Stimulated activated memory B cell treated with anti-CD40 and anti-IgM and Interleukin-4, amounts not matched to agents 10 μg/mL and 1 μg/mL and 100 μg/mL, for 72 hours (primary cell): ENCODE data around the gene ATP6V1B1.

Experiments
- ATAC-seq: fragments of 150-1000 bp; cut with Tn5 transposase; 2 replicates; pipeline ENCODE4 v1.10.0; 2021
- H3K27ac Mint-ChIP-seq: one replicate; pipeline ENCODE4 v1.8.0; 2022; ENCODE audit warnings: mild to moderate bottlenecking, mixed read lengths
- H3K27me3 Mint-ChIP-seq: one replicate; pipeline ENCODE4 v1.8.0; 2022; ENCODE audit warnings: mixed read lengths
- H3K36me3 Mint-ChIP-seq: one replicate; pipeline ENCODE4 v1.8.0; 2022; ENCODE audit warnings: mixed read lengths
- H3K4me1 Mint-ChIP-seq: one replicate; pipeline ENCODE4 v1.8.0; 2022; ENCODE audit warnings: mixed read lengths
- H3K4me3 Mint-ChIP-seq: one replicate; pipeline ENCODE4 v1.8.0; 2022; ENCODE audit warnings: mild to moderate bottlenecking, moderate library complexity, mixed read lengths
- H3K9me3 Mint-ChIP-seq: one replicate; pipeline ENCODE4 v1.8.0; 2022; ENCODE audit warnings: mixed read lengths

ATP6V1B1 gene

DNA sequence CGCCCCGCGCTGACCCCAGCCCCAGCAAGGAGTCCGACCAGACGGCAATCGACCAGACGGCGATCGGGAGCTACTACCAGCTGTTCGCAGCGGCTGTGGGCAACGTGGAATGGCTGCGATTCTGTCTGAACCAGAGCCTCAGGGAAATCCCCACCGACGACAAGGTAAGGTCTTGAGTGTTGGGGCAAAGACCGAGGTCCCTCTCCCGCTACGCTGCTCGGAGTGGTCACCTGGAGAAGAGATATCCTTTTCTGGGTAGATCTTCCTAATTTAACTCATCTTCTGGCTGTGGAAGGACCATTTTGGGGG lies 43.4 kb downstream of the ATP6V1B1 start:
- Mint-ChIP-seq H3K27me3 (no peaks in the 10 kb centered on the region), H3K27ac (no peak overlapping the region), H3K9me3 (no peaks in the 10 kb centered on the region), H3K4me1 (peaks cover 19% of the 10 kb centered on the region), H3K36me3 (peaks cover 6% of the 10 kb centered on the region), H3K4me3 (peak overlapping the region; percentile 3)
- no peak for ATAC-seq

DNA sequence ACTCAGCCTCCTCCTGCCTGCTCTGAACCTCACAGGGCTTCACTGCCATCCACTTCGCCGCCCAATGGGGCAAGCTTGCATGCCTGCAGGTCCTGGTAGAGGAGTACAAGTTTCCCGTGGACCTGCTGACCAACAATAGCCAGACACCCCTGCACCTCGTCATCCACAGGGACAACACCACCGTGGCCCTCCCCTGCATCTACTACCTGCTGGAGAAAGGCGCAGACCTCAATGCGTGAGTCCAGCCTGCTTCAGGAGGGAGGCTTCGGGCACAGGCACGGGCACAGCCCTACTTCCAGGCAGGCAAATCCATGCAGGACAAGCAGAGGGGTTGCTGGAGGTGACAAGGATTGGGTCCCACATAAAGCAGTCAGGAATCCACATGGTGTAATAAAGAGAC lies 43.9 kb downstream of the ATP6V1B1 start:
- peaks cover 6% of the 10 kb centered on the region for H3K36me3 Mint-ChIP-seq
- no peaks in the 10 kb centered on the region for H3K27me3 Mint-ChIP-seq
- peaks cover 23% of the 10 kb centered on the region for H3K4me1 Mint-ChIP-seq
- no peak overlapping the region for H3K4me3 Mint-ChIP-seq
- H3K27ac Mint-ChIP-seq: no peak overlapping the region
- ATAC-seq: no peak
- H3K9me3 Mint-ChIP-seq: no peaks in the 10 kb centered on the region

DNA sequence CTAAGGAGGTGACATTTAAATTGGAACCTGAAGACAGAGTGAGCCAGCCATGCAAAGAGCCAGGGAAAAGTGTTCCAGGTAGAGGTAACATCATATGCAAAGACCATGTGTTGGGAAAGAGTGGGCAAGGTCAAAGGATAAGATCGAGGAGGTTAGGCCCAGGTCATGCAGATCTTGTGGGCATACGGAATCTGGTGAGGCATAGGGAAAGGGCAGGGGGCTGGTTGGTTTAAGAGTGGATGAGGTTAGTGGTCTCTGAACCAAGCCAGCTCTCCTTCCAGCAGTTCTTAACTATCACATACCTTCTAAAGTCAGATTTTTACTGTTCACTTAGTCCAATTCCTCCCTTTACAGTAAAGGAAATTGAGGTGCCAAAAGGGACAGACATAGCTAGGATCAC lies 45.7 kb downstream of the ATP6V1B1 start:
- Mint-ChIP-seq H3K27ac (no peak overlapping the region), H3K4me3 (no peak overlapping the region), H3K9me3 (no peaks in the 10 kb centered on the region), H3K4me1 (peaks cover 39% of the 10 kb centered on the region), H3K27me3 (no peaks in the 10 kb centered on the region), H3K36me3 (peaks cover 13% of the 10 kb centered on the region)
- no peak for ATAC-seq

DNA sequence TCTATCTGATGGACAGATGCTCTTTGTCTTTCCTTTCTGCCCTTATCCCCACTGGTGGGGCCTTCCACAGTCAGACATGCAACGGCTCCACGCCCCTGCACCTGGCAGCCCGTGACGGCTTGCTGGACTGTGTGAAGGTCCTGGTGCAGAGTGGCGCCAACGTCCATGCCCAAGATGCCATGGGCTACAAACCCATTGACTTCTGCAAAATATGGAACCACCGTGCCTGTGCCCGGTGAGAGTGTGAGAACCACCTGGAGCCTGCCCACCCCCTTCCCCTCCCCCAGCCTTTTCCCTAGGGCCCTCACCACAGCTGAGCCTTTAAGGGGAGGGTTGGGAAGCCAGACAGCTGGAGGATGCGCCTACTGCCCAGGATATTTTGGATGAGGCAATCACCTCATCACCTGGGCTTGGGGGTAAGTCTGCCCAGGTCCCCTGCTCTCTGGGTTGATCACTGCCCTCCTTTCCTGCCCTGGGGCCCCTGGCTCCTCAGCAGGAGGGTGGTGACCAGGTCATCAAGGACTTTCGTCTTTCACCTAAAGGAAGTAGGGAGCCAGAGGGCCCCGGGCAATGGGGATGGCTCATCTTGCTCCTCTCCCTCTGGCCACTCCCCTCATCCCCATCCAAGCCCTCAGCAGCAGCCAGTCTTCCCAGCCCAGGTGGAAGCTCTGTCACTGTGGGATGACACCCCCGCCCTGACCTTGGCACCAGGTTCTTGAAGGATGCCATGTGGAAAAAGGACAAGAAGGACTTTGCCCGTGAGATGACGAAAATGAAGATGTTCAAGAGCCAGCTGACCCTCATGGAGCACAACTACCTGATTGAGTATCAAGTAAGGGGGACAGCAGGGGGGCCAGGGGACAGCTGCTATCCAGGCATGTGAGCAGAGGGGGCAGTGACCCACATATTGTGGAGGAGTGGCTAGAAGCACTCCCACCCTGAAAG lies 46.4 kb downstream of the ATP6V1B1 start:
- no peaks in the 10 kb centered on the region for H3K9me3 Mint-ChIP-seq
- no peak for ATAC-seq

DNA sequence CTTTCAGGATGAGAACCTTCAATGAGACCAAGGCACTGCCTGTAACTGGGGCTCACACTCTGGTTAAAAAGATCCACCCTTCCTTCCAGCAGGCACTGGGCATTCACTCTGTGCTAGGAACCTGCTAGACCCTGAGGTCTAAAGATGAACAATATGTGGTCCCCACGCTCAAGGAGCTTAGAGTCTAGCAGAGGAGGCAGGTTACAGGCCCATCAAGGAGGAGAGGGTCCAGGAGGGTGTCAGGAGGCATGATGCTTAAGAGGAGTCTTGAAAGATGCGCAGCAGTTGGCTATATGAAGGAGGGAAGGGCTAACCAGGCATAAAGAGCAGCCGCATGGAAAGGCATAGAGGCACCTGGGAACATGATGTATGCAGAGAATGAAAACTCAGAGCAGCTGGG lies 47.3 kb downstream of the ATP6V1B1 start:
- Mint-ChIP-seq H3K27ac (no peak overlapping the region), H3K4me3 (no peak overlapping the region), H3K9me3 (no peaks in the 10 kb centered on the region), H3K36me3 (peaks cover 25% of the 10 kb centered on the region), H3K4me1 (peaks cover 26% of the 10 kb centered on the region), H3K27me3 (no peaks in the 10 kb centered on the region)
- ATAC-seq: no peak

More for the DNA sequence above, 46.4 kb downstream of the ATP6V1B1 start:
- Mint-ChIP-seq H3K4me3 (no peak overlapping the region), H3K27ac (no peak overlapping the region), H3K36me3 (peaks cover 20% of the 10 kb centered on the region), H3K27me3 (no peaks in the 10 kb centered on the region), H3K4me1 (peaks cover 34% of the 10 kb centered on the region)

DNA sequence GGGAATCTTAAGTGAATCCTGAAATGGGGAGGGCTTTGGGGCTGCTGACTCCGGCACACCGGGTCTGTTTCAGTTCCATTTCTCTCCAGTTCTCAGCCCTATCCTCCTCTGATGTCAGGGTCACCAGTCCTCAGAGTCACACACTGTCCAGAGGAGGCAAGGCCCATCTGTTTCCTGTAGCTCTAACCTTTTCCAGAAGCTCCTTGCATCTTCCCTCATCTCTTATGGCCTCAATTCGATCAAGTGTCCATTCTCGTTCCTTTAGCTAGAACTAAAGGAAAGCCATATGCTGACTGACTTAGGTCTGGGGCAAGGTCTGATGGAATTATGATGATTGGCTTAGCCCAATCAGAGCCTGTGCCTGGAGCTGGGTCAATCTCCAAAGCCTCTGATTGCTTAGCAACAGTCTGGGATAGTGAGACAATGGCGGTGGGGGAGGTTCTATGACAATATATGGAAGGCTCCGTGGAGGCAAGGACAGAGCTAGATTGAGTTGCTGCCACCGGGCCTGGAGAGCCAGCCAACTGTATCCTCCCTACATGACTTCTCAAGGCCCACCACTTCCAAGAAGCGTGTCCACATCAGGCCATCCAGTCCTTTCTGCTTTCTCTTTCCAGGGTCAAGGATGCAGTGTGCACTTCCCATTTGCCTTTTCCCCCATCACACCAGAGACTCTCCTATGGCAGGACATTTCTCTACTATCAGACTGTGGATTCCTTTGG lies 48.0 kb downstream of the ATP6V1B1 start:
- H3K4me3 Mint-ChIP-seq: no peak overlapping the region
- peaks cover 21% of the 10 kb centered on the region for H3K4me1 Mint-ChIP-seq
- H3K36me3 Mint-ChIP-seq: peaks cover 30% of the 10 kb centered on the region
- H3K9me3 Mint-ChIP-seq: no peaks in the 10 kb centered on the region
- H3K27ac Mint-ChIP-seq: no peak overlapping the region
- ATAC-seq: no peak
- H3K27me3 Mint-ChIP-seq: no peaks in the 10 kb centered on the region

DNA sequence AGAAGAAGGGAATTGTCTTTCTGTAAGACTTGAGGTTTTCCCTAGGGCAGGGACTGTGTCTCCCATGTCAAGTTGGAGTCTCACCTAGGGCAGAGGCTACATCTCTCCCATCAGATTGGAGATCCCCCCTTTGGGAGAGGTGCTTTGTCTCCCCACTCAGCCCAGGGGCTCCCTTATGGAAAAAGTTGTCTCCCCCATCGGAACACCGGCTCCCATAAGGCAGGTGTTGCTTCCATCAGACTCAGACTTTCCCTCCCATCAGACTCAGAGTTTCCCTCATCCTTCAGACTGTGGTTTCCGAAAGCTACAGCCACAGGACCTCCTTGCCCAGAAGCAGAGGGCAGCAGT lies 48.5 kb downstream of the ATP6V1B1 start:
- Mint-ChIP-seq H3K9me3 (no peaks in the 10 kb centered on the region), H3K4me3 (no peak overlapping the region), H3K4me1 (peaks cover 21% of the 10 kb centered on the region), H3K27ac (peak overlapping the region; percentile 43), H3K36me3 (peaks cover 34% of the 10 kb centered on the region), H3K27me3 (no peaks in the 10 kb centered on the region)
- ATAC-seq: no peak

DNA sequence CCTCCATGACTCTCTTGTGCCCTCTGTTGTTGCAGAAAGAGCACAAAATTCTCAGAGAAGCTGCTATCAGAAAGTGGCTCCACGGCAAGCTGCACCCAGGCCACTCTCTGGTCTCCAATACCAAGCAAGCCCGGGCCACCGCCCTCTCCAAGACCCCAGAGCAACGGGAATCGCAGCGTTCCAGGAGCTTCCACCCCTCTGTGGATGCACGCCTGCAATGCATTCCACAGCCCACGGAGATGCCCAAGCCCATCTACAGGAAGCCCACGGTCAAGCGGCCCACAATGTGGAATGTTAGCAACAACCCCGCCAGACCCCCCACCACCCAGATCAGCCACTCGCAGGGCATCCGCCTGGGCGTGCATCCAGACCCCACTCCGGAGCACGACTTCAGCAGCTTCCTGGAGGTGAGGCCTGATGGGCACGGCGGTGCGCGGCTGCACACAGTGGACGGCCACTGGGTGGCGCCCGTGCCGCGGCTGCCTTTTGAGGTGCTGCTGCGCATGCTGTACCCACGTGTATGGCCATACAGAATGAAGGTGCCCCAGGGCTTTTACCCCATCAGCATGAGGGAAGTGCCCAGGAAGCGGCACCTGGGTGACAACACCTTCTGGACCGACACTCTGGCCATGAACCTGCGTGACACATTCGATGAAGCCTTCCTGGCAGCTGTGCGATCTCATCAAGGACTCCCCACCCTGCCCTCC lies 49.0 kb downstream of the ATP6V1B1 start:
- Mint-ChIP-seq H3K36me3 (peaks cover 34% of the 10 kb centered on the region), H3K4me3 (no peak overlapping the region), H3K27me3 (no peaks in the 10 kb centered on the region), H3K27ac (peak overlapping the region; percentile 43), H3K4me1 (peaks cover 21% of the 10 kb centered on the region), H3K9me3 (no peaks in the 10 kb centered on the region)
- ATAC-seq: peak; percentile 91

DNA sequence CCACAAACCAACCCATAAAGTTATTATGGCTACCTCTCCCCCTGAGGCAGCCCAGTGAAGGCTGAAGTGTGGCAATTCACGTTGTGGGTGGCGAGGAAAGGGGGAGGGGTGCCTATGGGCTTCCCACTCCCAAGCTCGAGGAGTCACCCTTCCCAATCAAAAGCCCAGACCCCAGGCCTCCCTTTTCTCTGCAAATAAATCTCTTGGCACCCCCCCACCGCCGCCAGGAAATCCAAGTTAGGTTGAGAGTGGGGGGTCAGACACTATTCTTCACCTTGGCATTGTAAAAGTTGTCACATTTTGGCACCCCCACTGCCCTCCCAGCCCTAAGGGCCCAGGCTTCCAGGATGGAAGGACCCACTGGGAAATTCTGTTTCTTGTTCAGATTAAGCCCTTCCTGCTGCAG lies 49.6 kb downstream of the ATP6V1B1 start:
- Mint-ChIP-seq H3K27me3 (no peaks in the 10 kb centered on the region), H3K4me3 (no peak overlapping the region), H3K36me3 (peaks cover 35% of the 10 kb centered on the region), H3K27ac (no peak overlapping the region), H3K4me1 (peaks cover 21% of the 10 kb centered on the region), H3K9me3 (no peaks in the 10 kb centered on the region)
- no peak for ATAC-seq

DNA sequence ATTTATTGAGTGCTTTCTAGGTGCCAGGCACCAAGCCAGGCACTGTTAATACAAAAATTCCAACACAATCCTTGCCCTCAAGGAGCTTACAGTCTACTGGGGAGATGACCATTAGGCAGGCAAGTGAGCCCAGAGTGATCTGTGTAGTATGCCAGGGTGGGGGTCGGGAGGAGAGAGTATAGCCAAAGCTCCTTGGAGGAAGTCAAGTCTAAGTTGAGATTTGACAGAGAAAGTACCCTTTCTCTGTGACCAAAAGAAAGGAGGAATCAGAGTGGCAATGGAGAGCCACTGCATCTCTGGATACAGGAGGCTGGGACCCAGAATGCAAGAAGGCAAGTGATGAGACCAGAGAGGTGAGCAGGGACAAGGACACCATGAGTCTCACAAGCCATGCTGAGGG lies 50.3 kb downstream of the ATP6V1B1 start:
- Mint-ChIP-seq H3K27me3 (no peaks in the 10 kb centered on the region), H3K9me3 (no peaks in the 10 kb centered on the region), H3K27ac (peak overlapping the region; percentile 30), H3K4me1 (peaks cover 21% of the 10 kb centered on the region), H3K36me3 (peaks cover 40% of the 10 kb centered on the region), H3K4me3 (no peak overlapping the region)
- ATAC-seq: no peak

DNA sequence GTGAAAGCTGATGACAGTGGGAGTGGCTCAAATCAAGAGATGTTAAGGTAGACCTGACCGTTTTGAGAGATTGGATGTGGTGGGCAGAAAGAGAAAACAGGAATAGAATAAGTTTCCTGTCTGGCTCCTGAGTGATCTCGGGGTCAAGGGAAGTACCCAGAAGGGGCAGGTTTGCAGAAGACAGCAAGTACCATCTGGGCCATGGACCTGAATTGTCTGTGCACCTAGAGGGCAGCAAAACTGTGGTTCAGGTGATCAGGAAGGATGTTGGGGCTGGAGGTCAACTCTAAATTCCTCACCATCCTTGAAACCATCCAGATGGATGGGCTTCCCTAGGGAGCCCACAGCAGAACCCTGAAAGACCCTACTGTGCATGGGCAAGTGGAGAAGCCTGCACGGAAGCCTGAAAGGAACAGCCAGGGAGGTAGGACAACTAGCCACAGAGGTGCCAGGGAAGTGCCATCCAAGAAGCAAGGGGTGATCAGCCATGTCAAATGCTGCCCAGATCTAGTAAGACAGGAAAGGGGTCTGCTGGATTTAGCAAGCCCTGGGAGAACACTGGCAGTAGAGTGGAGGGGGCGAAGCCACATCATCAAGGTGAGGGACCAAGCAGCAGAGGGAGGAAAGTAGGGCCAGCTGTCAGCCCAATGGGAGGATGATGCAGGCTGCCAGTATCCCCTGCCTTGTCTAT lies 50.9 kb downstream of the ATP6V1B1 start:
- no peak for ATAC-seq
- H3K4me1 Mint-ChIP-seq: peaks cover 28% of the 10 kb centered on the region
- no peaks in the 10 kb centered on the region for H3K9me3 Mint-ChIP-seq
- H3K27ac Mint-ChIP-seq: peak overlapping the region; percentile 30
- H3K36me3 Mint-ChIP-seq: peaks cover 46% of the 10 kb centered on the region
- H3K27me3 Mint-ChIP-seq: no peaks in the 10 kb centered on the region
- no peak overlapping the region for H3K4me3 Mint-ChIP-seq

DNA sequence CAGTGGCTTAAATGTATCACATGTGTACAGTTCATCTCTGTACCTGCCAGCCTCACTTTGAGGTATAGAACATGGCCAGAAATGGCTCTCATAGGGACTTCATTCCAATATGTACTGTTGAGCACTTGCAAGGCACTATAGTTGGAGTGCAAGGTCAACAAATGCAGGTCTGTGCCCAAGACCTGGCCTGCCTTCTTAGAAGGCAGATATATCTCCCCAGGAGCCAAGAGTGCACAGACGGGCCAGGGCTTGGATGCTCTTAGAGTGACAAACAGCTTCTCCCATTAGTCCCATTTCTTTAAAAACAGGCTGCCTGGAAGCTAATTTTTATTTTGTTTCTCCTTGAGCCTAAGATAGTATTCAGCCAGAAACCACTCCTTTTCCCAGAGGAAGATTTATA lies 51.7 kb downstream of the ATP6V1B1 start:
- H3K4me1 Mint-ChIP-seq: peaks cover 31% of the 10 kb centered on the region
- peaks cover 48% of the 10 kb centered on the region for H3K36me3 Mint-ChIP-seq
- no peaks in the 10 kb centered on the region for H3K27me3 Mint-ChIP-seq
- no peak for ATAC-seq
- H3K9me3 Mint-ChIP-seq: no peaks in the 10 kb centered on the region
- no peak overlapping the region for H3K4me3 Mint-ChIP-seq
- no peak overlapping the region for H3K27ac Mint-ChIP-seq

DNA sequence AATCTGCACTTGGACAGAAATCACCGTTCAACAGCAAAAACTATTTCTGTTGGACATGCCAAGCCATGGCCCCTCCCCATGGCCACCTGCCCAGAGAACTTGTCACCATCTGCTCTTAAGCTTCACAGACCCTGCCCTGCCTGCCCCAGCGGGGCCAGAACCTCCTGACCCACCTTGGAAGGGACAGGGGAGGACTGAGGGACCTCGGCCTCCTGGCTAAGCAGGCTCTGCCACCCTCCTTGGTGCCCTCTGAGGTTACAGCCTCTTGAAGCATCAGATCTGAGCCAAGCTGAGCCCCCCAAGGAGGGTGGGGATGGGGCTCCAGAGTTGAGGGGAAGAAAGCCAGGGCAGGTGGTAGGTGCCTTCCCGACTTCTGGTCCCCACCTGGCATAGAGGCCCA lies 52.5 kb downstream of the ATP6V1B1 start:
- Mint-ChIP-seq H3K27ac (no peak overlapping the region), H3K27me3 (no peaks in the 10 kb centered on the region), H3K4me3 (no peak overlapping the region), H3K36me3 (peaks cover 44% of the 10 kb centered on the region), H3K4me1 (peaks cover 36% of the 10 kb centered on the region), H3K9me3 (no peaks in the 10 kb centered on the region)
- no peak for ATAC-seq

DNA sequence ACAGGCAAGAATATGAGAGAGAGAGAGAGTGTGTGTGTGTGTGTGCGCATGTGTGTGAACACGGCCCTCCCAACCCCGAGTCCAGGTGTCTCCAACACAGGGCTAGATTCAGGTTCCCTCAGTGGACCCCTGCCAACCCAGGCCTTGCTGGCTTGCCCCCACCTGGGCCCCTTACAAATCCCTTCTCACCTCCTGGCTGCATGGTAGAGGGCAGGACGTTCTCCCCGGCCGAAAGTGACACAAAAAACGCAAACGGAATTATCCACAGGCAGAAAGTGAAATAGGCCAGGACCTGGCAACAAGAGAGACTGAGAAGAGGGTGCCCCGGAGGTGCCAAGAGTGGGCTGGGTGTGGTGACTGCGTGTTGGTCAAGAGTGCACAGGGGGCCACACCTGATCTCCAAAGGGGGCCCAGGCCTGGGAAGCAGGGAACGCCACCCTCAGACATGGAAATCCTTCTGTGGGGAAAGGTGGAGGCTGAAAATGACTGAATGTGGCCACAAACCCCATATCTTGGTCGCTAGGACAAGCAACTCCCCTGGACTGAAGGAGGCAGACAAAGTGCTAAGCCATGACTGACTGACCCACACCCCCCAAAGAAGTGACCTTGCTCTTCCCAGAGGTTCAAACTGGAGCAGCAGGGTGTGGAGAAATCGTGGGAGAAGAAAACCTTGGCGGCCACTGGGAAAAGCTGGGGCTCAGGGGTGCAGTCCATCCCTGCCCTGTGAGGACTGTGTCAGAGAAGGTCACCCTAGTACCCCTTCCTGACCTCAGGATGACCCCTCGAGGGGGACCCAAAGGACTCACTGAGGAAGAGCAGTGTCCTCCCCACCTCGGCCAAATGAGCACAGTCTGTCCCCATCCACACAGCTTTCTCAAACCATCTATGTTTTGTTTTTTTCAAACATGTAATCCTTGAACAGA lies 53.3 kb downstream of the ATP6V1B1 start:
- peaks cover 43% of the 10 kb centered on the region for H3K36me3 Mint-ChIP-seq
- H3K4me1 Mint-ChIP-seq: peaks cover 44% of the 10 kb centered on the region
- H3K27me3 Mint-ChIP-seq: no peaks in the 10 kb centered on the region
- no peak overlapping the region for H3K27ac Mint-ChIP-seq
- ATAC-seq: no peak
- no peaks in the 10 kb centered on the region for H3K9me3 Mint-ChIP-seq
- no peak overlapping the region for H3K4me3 Mint-ChIP-seq
